Upper lobe of left lung (tissue), 6 donors: Measurements from ENCODE around the gene FN3K. TPM values are rescaled to one million over a fixed set of nuclear protein-coding genes. Genes with fewer than 3 reads are reported as not detected.

ENCODE experiments used
- ATAC-seq, 2 donors: fragments of 200-7000 bp; cut with Tn5 transposase; one replicate each; pipeline ENCODE4 v1.9.1; 2022; ENCODE audit warnings: mild to moderate bottlenecking in 2 of 2, moderate library complexity in 2 of 2; ENCODE audit not compliant: low FRiP score in 2 of 2
- DNase-seq, 2 donors: peaks; one replicate each; pipeline ENCODE4 v3.0.0-alpha.2; 2019 to 2020
- H3K27ac ChIP-seq, 4 donors: fragments of 200-600 bp; sonication (generic); one replicate each; pipeline ENCODE4 v1.5.1; 2016 to 2019
- H3K27me3 ChIP-seq, 4 donors: fragments of 200-600 bp; sonication (generic); one replicate each; pipeline ENCODE4 v1.5.1; 2017 to 2019
- H3K36me3 ChIP-seq, 4 donors: fragments of 200-600 bp; sonication (generic); one replicate each; pipeline ENCODE4 v1.5.1; 2016 to 2019
- H3K4me1 ChIP-seq, 4 donors: fragments of 200-600 bp; sonication (generic); one replicate each; pipeline ENCODE4 v1.5.1; 2018 to 2019
- H3K4me3 ChIP-seq, 4 donors: fragments of 200-600 bp; sonication (generic); one replicate each; pipeline ENCODE4 v1.5.1; 2017 to 2019; ENCODE audit warnings: mild to moderate bottlenecking in 2 of 4, moderate library complexity in 1 of 4
- H3K9me3 ChIP-seq, 4 donors: fragments of 200-600 bp; sonication (generic); one replicate each; pipeline ENCODE4 v1.5.1; 2018 to 2019
- EP300 ChIP-seq, 4 donors: sonication (generic); formaldehyde crosslinking; IDR thresholded peaks; one replicate each; pipeline ENCODE4 v1.5.1; 2017; ENCODE audit warnings: antibody characterized with exemption in 4 of 4, control low read depth in 2 of 4
- POLR2A ChIP-seq, 4 donors: fragments of 450-650 bp; IDR thresholded peaks; one replicate each; pipeline ENCODE4 v1.5.1; 2016 to 2017; ENCODE audit warnings: antibody characterized with exemption in 4 of 4, mild to moderate bottlenecking in 2 of 4
- POLR2AphosphoS5 ChIP-seq, 2 donors: sonication (generic); formaldehyde crosslinking; IDR thresholded peaks; one replicate each; pipeline ENCODE4 v1.5.1; 2017; ENCODE audit warnings: antibody characterized with exemption in 2 of 2
- WGBS, 2 donors: methylation state at CpG; one replicate each; pipeline ENCODE4 v1.1.5; 2017 to 2018; 5-methylcytosine and 5-hydroxymethylcytosine counted together
- total RNA-seq, 6 donors: library from RNA; depleted of rRNA in 4 of 6; stranded (reverse); fragments of >200 nt in 4 of 6; gene quantifications; one replicate each; pipeline versions ENCODE4 v1.1.0 to v1.2.1, GENCODE V29; 2016 to 2021
- TF ChIP-seq, protein P1 (sequence below), 6 experiments: fragments of 450-650 bp in 4 of 6; fragments of 200-600 bp in 2 of 6; sonication (generic) in 2 of 6; IDR thresholded peaks; one replicate each; pipeline ENCODE4 v1.5.1; 2016 to 2019; ENCODE audit warnings: antibody characterized with exemption in 6 of 6
- donor health status: DM: no; HTN: no; CAD: no; lungs with moderate emphysema.
- donor health status: DM: no; HTN: yes; CAD: no; lungs with severe emphysema.

Gene FN3K
- total RNA-seq, 6 donors from 2014 or later: 10.8 to 63.9 (median 30.7) TPM

DNA sequence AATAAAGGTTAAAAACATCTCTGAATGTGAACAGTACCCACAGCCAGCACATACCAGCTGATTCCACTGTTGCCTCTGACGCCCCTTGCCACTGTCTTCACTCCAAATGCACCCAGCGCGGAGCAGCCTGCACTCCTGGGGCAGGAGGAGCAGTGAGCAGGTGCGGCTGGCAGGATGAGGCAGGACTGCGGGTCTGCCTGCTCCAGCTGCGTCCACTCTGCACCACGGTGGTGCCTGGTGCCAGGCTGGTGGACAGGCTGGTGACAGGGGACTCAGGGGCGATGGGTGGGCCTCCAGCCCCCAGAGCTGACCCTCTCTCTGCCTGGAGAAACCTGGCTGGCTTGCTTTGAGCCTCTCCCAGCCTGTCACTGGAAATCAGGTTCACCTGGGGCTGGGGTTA, 46.3 kb upstream of the FN3K start:
- Histone ChIP-seq H3K4me3 (no peak overlapping the region), H3K9me3 (no peaks in the 10 kb centered on the region), H3K27ac (no peak overlapping the region), H3K36me3 (peaks cover 0 to 3% (median 0%) of the 10 kb centered on the region in 4 donors), H3K4me1 (no peaks in the 10 kb centered on the region), H3K27me3 (no peaks in the 10 kb centered on the region)
- WGBS, 2 donors: 87 to 95% methylated on average over 4 to 8 of the region's 8 CpGs
- peak in 1 of 2 donors; percentile 60 for DNase-seq
- no peak for TF ChIP-seq EP300 (IDR thresholded peaks at IDR 0.05)
- TF ChIP-seq, protein P1, sequence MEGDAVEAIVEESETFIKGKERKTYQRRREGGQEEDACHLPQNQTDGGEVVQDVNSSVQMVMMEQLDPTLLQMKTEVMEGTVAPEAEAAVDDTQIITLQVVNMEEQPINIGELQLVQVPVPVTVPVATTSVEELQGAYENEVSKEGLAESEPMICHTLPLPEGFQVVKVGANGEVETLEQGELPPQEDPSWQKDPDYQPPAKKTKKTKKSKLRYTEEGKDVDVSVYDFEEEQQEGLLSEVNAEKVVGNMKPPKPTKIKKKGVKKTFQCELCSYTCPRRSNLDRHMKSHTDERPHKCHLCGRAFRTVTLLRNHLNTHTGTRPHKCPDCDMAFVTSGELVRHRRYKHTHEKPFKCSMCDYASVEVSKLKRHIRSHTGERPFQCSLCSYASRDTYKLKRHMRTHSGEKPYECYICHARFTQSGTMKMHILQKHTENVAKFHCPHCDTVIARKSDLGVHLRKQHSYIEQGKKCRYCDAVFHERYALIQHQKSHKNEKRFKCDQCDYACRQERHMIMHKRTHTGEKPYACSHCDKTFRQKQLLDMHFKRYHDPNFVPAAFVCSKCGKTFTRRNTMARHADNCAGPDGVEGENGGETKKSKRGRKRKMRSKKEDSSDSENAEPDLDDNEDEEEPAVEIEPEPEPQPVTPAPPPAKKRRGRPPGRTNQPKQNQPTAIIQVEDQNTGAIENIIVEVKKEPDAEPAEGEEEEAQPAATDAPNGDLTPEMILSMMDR (IDR thresholded peaks at IDR 0.05): no peak
- no peak for TF ChIP-seq POLR2A (IDR thresholded peaks at IDR 0.05)
- no peak for TF ChIP-seq POLR2AphosphoS5 (IDR thresholded peaks at IDR 0.05)
- ATAC-seq: peak in 1 of 2 donors; percentile 6

DNA sequence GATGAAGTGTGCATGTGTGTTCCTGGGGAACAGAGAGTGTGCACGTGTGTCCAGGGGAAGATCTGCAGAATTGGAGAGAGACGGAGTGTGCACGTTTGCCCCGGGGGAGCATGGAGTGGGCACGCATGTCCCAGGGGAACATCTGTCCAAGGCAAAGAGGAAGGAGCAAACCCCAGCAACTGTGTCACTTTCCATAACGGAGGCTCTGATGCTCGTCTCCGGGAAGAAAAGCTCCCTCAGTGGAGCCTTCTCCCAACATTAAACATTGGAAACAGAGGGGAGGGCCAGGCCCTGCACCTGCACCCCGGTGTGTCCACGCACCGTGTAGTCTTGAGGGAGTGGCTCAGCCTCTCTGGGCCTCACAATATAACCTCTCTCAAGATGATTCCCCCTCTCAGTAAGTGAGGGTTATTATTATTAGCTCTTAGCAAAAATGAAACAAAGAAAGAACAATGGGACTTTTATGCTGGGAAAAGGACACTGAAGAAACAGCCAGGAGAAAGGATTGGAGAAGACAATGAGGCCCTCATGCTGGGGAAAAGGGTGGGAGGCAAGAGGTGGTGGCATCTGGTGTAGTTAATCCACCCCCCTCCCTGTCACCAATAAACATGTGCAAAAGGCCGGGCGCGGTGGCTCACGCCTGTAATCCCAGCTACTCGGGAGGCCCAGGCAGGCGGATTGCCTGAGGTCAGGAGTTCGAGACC, 44.5 kb upstream of the FN3K start:
- no peaks in the 10 kb centered on the region for H3K27me3 ChIP-seq
- ATAC-seq (no peak), DNase-seq (no peak)
- peaks cover 0 to 3% (median 0%) of the 10 kb centered on the region in 4 donors for H3K36me3 ChIP-seq
- no peak overlapping the region for H3K27ac ChIP-seq
- 87 to 89% methylated on average over 18 of the region's 18 CpGs for WGBS, 2 donors
- H3K9me3 ChIP-seq: no peaks in the 10 kb centered on the region
- H3K4me1 ChIP-seq: no peaks in the 10 kb centered on the region
- no peak overlapping the region for H3K4me3 ChIP-seq
- TF ChIP-seq POLR2A (IDR thresholded peaks at IDR 0.05) (no peak), POLR2AphosphoS5 (IDR thresholded peaks at IDR 0.05) (no peak)
- TF ChIP-seq, protein P1 (IDR thresholded peaks at IDR 0.05): no peak

DNA sequence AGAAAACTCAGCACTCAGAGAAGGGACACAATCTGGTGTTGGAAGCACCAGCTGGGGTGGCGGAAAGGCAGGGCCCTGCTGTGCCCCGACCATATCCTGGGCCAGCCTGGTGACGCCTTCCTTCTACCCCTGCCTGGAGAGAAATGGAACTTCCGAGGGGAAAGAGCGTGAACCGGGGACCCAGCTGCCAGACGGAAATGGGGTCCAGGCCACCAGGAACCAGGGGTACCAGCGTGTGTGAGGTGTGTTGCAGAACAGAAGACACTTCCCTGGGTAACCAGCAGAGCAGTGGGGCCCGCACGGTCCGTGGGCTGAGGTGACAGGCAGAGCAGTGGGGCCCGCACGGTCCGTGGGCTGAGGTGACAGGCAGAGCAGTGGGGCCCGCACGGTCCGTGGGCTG, 43.7 kb upstream of the FN3K start:
- Histone ChIP-seq H3K4me1 (peaks cover under 1% of the 10 kb centered on the region in 4 donors), H3K27me3 (no peaks in the 10 kb centered on the region), H3K27ac (no peak overlapping the region), H3K36me3 (peaks cover 0 to 3% (median 0%) of the 10 kb centered on the region in 4 donors), H3K9me3 (no peaks in the 10 kb centered on the region), H3K4me3 (no peak overlapping the region)
- ATAC-seq: no peak
- DNase-seq: no peak
- 93 to 98% methylated on average over 10 to 12 of the region's 17 CpGs for WGBS, 2 donors
- no peak for TF ChIP-seq POLR2A (IDR thresholded peaks at IDR 0.05)
- TF ChIP-seq POLR2AphosphoS5 (IDR thresholded peaks at IDR 0.05): no peak
- TF ChIP-seq EP300 (IDR thresholded peaks at IDR 0.05): no peak
- TF ChIP-seq, protein P1 (IDR thresholded peaks at IDR 0.05): no peak

DNA sequence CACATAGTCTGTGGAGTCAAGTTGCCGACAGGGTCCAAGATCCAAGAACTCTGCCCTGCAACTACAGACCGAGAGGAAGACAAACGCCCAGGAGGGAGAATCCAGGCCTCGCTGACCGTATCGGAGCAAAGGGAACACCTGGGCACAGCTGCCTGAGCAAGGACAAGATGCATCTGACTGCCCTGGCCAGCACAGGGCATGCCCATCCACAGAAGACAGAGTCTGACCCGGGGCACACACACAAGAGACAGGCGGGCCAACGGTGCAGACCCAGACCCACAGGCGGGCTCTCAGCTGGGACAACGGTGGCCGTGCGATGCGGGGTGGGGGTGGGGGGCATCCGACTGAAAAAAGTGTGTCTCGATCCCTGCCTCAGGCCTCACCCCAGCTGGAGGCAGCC, 43.1 kb upstream of the FN3K start:
- WGBS, 2 donors: 92 to 95% methylated on average over 13 to 15 of the region's 16 CpGs
- ATAC-seq (no peak), DNase-seq (no peak)
- H3K4me1 ChIP-seq: peaks cover 6% of the 10 kb centered on the region in 4 donors
- H3K4me3 ChIP-seq: no peak overlapping the region
- no peak overlapping the region for H3K27ac ChIP-seq
- H3K36me3 ChIP-seq: peaks cover 0 to 3% (median 0%) of the 10 kb centered on the region in 4 donors
- no peak for TF ChIP-seq EP300 (IDR thresholded peaks at IDR 0.05)
- H3K27me3 ChIP-seq: peaks cover 0 to 2% (median 0%) of the 10 kb centered on the region in 4 donors
- no peaks in the 10 kb centered on the region for H3K9me3 ChIP-seq

DNA sequence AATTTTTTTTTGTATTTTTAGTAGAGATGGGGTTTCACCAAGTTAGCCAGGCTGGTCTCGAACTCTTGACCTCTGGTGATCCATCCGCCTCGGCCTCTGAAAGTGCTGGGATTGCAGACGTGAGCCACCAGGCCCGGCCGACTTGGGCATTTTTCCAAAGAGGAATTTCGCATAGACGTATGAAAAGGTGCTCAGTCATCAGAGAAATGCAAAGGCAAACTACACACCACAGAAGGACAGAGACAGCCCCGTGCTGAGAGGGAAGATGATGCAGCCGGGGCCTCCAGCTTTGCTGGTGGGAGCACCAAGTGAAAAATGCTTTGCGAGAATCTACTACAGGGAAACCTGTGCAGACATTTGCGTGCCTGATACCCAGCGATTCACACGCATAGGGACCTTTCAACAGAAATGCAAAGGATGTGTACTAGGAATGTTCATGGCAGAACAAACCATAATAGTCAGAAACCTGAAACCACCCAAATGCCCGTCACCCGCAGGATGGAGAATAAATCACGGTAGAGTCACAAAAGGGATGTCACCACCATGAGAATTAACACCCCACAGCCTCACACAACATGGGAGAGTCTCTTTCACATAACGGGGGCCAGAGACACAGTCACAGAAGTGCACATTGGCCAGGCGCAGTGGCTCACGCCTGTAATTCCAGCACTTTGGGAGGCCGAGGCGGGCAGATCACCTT, 42.1 kb upstream of the FN3K start:
- WGBS, 2 donors: 93 to 96% methylated on average over 22 of the region's 22 CpGs
- no peak for ATAC-seq

More for the DNA sequence above, 42.1 kb upstream of the FN3K start:
- H3K9me3 ChIP-seq: no peaks in the 10 kb centered on the region
- H3K27me3 ChIP-seq: peaks cover 0 to 6% (median 0%) of the 10 kb centered on the region in 4 donors
- no peak overlapping the region for H3K27ac ChIP-seq
- no peak overlapping the region for H3K4me3 ChIP-seq
- TF ChIP-seq POLR2AphosphoS5 (IDR thresholded peaks at IDR 0.05): no peak
- TF ChIP-seq, protein P1 (IDR thresholded peaks at IDR 0.05): no peak
- no peak for TF ChIP-seq POLR2A (IDR thresholded peaks at IDR 0.05)
- TF ChIP-seq EP300 (IDR thresholded peaks at IDR 0.05): no peak
- H3K4me1 ChIP-seq: peaks cover 11 to 16% (median 13%) of the 10 kb centered on the region in 4 donors
- no peak for DNase-seq
- peaks cover 0 to 3% (median 0%) of the 10 kb centered on the region in 4 donors for H3K36me3 ChIP-seq
